Pancreas (tissue), 10 donors: ENCODE data around the gene SLC43A2. TPM values are rescaled to one million over a fixed set of nuclear protein-coding genes. Genes with fewer than 3 reads are reported as not detected.

Experiments
- ATAC-seq, 4 donors: fragments of 200-7000 bp; cut with Tn5 transposase; one replicate each; pipeline versions ENCODE4 v1.8.0 to v1.9.1; 2020; ENCODE audit warnings: mild to moderate bottlenecking in 4 of 4, moderate library complexity in 4 of 4
- DNase-seq, 6 donors: peaks; one replicate each; pipeline ENCODE4 v3.0.0-alpha.2; 2020
- FAIRE-seq: peaks from 2 replicates; lab custom pipeline; 2012; peaks lifted over from hg19 to GRCh38; lab: Jason Lieb, UNC
- H3K27ac ChIP-seq, 4 donors: fragments of 200-600 bp; sonication (generic); 1 replicate in 3 of 4; 2 replicates in 1 of 4; pipeline versions ENCODE4 v1.5.0 to v1.8.0; 2020
- H3K27me3 ChIP-seq, 4 donors: fragments of 200-600 bp; one replicate each; pipeline ENCODE4 v1.8.0; 2021
- H3K36me3 ChIP-seq, 3 donors: fragments of 200-600 bp; sonication (generic) in 1 of 3; one replicate each; pipeline versions ENCODE4 v1.5.0 to v1.8.0; 2020 to 2021
- H3K4me1 ChIP-seq, 3 donors: fragments of 200-600 bp; one replicate each; pipeline ENCODE4 v1.8.0; 2021
- H3K4me3 ChIP-seq, 4 donors: fragments of 200-600 bp; sonication (generic) in 2 of 4; one replicate each; pipeline versions ENCODE4 v1.5.0 to v1.8.0; 2020 to 2021
- H3K9me3 ChIP-seq, 4 donors: fragments of 200-600 bp; one replicate each; pipeline ENCODE4 v1.8.0; 2021
- CTCF ChIP-seq, 4 donors: fragments of 200-600 bp; sonication (generic) in 3 of 4; IDR thresholded peaks; one replicate each; pipeline versions ENCODE4 v1.5.0 to v1.8.0; 2021; ENCODE audit warnings: antibody characterized with exemption in 4 of 4
- WGBS, 2 donors: extraction: QIAGEN DNeasy Blood & Tissue Kit; methylation state at CpG; one replicate each; pipeline ENCODE4 v1.1.7; 2013; 5-methylcytosine and 5-hydroxymethylcytosine counted together
- intact Hi-C, 3 donors: fragments of 100-400 bp; cut with DNase I; formaldehyde crosslinking; loops; one replicate each; pipeline versions ENCODE4 v1.11.1 to v1.14.2; 2022
- polyA plus RNA-seq, 2 donors: library from polyadenylated mRNA; stranded (reverse); fragments of 200-250 nt; gene quantifications; one replicate each; pipeline ENCODE4 v1.2.3, GENCODE V29; 2013
- total RNA-seq, 6 donors: library from RNA; stranded (reverse); fragmentation: NEBNext Ultra II Directional in 4 of 6; extraction: Animal tissue kit (Norgen Biotek cat#: 25700) in 4 of 6; gene quantifications; one replicate each; pipeline versions ENCODE4 v1.2.1 to v1.2.4, GENCODE V29; 2021 to 2023
- donor health status: healthy with polysubstance abuse.
- donor health status: DM: no; HTN: no; CAD: no; lungs with moderate emphysema.
- donor health status: DM: no; HTN: no; CAD: no.
- donor health status: control.
- donor health status: control.
- donor health status: Bipolar disorder and iron deficiency.
- donor health status: DM: yes; HTN: yes; CAD: no.
- donor health status: DM: no; HTN: no; CAD: no.
- donor health status: DM: no; HTN: no; CAD: no.
- donor health status: DM: yes; HTN: yes; CAD: no.

The SLC43A2 gene
- total and polyA plus RNA-seq, 8 donors = 2.6 to 14.5 (median 9.8) TPM

- peak in 3 of 4 donors; percentile 9 to 30 (median 13) for TF ChIP-seq CTCF (IDR thresholded peaks at IDR 0.05)
- Histone ChIP-seq H3K27ac (peak overlapping the region in 2 of 4 donors; percentile 8 to 33), H3K36me3 (no peaks in the 10 kb centered on the region), H3K9me3 (no peaks in the 10 kb centered on the region), H3K27me3 (no peaks in the 10 kb centered on the region), H3K4me3 (peak overlapping the region; percentile 28 to 62 (median 46)), H3K4me1 (peaks cover 14 to 23% (median 16%) of the 10 kb centered on the region in 3 donors)
- no peak for FAIRE-seq
- intact Hi-C loops = no loop called here
- peak; percentile 69 to 84 (median 70) for ATAC-seq
- DNase-seq = peak; percentile 86 to 96 (median 90)
- WGBS, 2 donors = 1% methylated on average over 56 to 83 of the region's 90 CpGs
Observed at GRCh38 chr17:1643293-1643998, 14.8 kb upstream of the SLC43A2 start.

- Histone ChIP-seq H3K4me1 (peaks cover 6 to 14% (median 8%) of the 10 kb centered on the region in 3 donors), H3K27ac (no peak overlapping the region), H3K4me3 (no peak overlapping the region), H3K27me3 (no peaks in the 10 kb centered on the region), H3K9me3 (no peaks in the 10 kb centered on the region), H3K36me3 (no peaks in the 10 kb centered on the region)
- intact Hi-C loops = no loop called here
- no peak for TF ChIP-seq CTCF (IDR thresholded peaks at IDR 0.05)
- ATAC-seq = no peak
- DNase-seq = no peak
- WGBS, 2 donors = 72 to 80% methylated on average over 12 of the region's 12 CpGs
- no peak for FAIRE-seq
Observed at GRCh38 chr17:1641065-1641403, 12.4 kb upstream of the SLC43A2 start.

- ATAC-seq (peak; percentile 17 to 40 (median 26)), DNase-seq (peak in 5 of 6 donors; percentile 35 to 86 (median 72)), FAIRE-seq (no peak)
- intact Hi-C loops = no loop called here
- Histone ChIP-seq H3K9me3 (no peaks in the 10 kb centered on the region), H3K36me3 (no peaks in the 10 kb centered on the region), H3K4me1 (peaks cover 6 to 14% (median 8%) of the 10 kb centered on the region in 3 donors), H3K27ac (peak overlapping the region in 1 of 4 donors; percentile 5), H3K27me3 (no peaks in the 10 kb centered on the region), H3K4me3 (no peak overlapping the region)
- no peak for TF ChIP-seq CTCF (IDR thresholded peaks at IDR 0.05)
- 51 to 55% methylated on average over 23 of the region's 23 CpGs for WGBS, 2 donors
Observed at GRCh38 chr17:1640329-1641064, 11.9 kb upstream of the SLC43A2 start.

GRCh38 chr17:1639549-1640180 lies 11.0 kb upstream of the SLC43A2 start:
- intact Hi-C loops = loop anchor here in 1 of 3 donors (5.0 kb wide), 1 partner anchor 67 kb away; no protein-coding TSS in a partner anchor
- DNase-seq = peak in 3 of 6 donors; percentile 40 to 49 (median 47)
- Histone ChIP-seq H3K36me3 (no peaks in the 10 kb centered on the region), H3K4me1 (peaks cover 6 to 14% (median 8%) of the 10 kb centered on the region in 3 donors), H3K4me3 (no peak overlapping the region), H3K9me3 (no peaks in the 10 kb centered on the region), H3K27me3 (no peaks in the 10 kb centered on the region), H3K27ac (no peak overlapping the region)
- WGBS, 2 donors = 54 to 55% methylated on average over 11 of the region's 11 CpGs
- ATAC-seq = peak in 3 of 4 donors; percentile 7 to 42 (median 7)
- no peak for TF ChIP-seq CTCF (IDR thresholded peaks at IDR 0.05)
- no peak for FAIRE-seq
